SH-SY5Y (cell line): Measurements from ENCODE around the gene CHN1.

Experiments used
- GATA2 ChIP-seq: IDR thresholded peaks from 2 replicates; pipeline ENCODE4 v1.6.1; 2011; ENCODE audit warnings: mild to moderate bottlenecking, low read depth, low read length
- GATA3 ChIP-seq: IDR thresholded peaks from 2 replicates; pipeline ENCODE4 v1.6.1; 2011; ENCODE audit warnings: low read depth, mild to moderate bottlenecking, low read length, moderate library complexity

DNA sequence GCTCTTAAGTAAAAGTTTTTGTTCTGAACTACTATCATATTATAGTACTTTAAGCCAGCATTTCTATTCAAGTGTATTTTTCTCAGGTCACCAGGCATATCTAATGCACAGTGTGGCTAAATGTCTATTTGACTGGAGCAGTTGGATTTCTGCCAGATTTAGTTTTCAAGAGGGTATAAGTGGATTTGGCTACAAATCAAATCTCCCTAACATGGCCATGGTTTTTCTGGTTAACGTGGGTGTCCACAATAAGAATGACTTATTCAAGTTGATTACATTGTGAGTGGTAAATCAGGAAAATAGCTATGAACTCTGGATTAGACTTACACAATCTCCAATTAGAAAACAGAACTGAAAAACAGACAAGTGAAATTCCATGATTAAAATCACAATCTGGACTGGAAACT is 5.7 kb upstream of the CHN1 start:
- no peak for TF ChIP-seq GATA2
- TF ChIP-seq GATA3: no peak
